ENCODE measurements around the gene FOXJ3.
A peak's percentile ranks its signal among the peaks of the same experiment; 100 is the strongest.

FOXJ3 gene

DNA sequence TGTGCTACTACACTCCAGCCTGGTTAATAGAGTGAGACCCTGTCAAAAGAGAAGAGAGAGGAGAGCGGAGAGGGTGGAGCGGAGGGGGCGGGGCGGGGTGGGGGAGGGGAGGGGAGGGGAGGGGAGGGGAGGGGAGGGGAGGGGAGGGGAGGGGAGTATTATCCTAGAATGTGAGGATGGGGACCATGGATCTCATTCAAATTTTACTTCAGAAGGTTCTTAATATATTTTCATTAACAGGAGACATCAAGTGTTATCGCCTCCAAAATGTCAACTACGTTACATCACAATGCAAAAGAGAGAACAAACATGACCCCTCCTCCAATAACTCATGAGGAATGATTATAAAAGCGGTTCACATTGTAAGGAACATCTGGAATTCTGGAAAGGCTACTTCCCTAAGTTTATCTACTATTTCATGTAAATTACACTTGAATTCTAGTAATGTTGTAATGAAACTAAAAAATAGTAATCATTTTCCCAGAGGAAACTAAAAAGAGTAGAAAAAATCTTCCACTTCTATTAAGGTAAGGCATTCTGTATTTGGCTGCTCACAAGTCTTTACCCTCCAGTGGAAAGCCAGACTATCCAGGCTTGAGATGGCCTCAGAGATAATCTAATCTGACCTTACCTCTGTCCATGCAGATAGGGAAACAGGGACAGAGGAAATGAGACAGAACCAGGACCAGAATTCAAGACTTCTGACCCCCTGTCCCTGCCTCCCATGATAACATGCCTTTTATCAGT is 151.7 kb downstream of the FOXJ3 start:
- no peak for DNase-seq

DNA sequence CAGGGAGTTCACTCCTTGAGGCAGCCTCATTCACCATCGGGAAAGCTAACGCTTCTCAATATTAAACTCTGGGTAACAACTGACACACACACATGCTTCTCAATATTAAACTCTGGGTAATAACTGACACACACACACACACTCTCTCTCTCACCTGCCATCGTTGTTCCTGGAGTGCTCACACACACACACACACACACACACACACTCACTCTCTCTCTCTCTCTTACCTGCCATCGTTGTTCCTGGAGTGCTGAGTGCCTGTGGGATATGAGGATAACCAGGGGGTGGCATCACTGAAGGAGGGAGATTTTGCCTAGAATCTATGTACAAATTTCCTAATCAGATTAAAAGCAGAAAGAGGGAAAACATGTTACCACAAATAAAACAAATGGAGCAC is 153.3 kb downstream of the FOXJ3 start:
- no peak for DNase-seq

DNA sequence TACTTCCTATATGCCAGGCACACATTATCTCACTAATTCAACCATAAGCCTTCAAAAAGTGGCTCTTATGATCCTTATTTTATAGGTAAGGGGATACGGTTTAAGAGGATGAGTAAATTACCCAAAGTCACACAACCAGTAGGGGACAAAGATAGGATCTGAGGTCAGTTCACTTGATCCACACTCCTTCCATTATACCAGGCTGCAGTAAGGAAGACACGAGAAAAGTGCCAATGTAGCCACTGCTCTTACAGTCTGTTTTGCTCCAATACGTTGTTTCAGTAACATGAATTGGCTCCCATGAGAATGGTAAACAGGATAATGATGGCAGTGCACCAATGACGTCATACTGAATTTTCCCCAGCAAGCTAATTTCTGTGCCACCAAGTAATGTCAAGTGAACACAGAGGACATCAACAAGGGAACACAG is 155.1 kb downstream of the FOXJ3 start:
- no peak for DNase-seq

GRCh38 chr1:42179275-42179674 is 155.8 kb downstream of the FOXJ3 start:
- no peak for DNase-seq

GRCh38 chr1:42178249-42178648 is 156.8 kb downstream of the FOXJ3 start:
- DNase-seq: no peak

DNA sequence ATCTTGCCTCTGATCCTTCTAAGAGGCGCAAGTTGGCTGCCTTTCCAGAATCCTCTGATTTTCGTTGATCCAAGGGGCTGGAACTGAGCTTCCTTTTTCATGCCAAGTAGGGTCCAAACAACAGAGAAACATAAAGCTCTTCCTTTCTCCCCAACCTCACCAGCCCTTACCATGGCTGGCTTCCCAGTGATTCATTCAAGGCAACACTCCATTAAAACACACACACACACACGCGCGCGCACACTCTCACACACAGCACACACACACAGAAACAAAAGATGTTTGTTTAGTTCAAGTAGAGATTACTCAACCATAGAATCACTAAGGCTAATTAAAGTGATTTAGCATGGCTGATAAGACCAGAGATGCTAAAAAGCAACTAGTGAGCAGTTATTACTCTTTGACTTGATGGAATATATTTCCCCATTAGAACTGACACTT is 157.5 kb downstream of the FOXJ3 start:
- peak; percentile 94 for DNase-seq

DNA sequence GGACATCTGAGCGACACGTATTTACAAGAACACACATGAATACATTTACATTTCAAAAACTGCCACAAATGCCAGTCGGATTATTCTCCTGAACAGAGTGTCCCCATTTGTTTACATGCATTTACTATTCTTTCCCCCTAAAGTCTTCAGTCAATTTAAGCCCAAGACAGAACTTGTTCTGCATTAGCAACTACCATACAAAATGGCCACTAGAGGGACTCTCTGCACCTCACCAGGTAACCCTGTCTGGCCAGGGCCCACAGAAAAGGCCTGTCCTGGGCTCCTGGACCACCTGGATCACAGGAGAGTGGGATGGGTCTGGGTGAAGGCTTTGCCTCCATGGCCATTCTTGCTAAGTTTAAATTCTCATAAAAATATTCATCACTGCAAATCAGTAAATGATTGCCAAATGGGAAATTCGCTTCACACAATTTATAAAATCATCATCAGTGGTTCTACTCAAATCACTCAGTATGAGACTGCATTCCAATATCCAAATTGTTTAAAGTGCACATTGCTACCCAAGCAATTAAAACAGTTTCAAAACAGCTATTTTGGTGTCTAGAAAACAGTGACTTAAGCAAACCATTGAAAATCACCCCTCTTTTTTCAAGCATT is 158.0 kb downstream of the FOXJ3 start:
- DNase-seq: peak; percentile 99

GRCh38 chr1:42175314-42176054 is 159.6 kb downstream of the FOXJ3 start:
- no peak for DNase-seq

DNA sequence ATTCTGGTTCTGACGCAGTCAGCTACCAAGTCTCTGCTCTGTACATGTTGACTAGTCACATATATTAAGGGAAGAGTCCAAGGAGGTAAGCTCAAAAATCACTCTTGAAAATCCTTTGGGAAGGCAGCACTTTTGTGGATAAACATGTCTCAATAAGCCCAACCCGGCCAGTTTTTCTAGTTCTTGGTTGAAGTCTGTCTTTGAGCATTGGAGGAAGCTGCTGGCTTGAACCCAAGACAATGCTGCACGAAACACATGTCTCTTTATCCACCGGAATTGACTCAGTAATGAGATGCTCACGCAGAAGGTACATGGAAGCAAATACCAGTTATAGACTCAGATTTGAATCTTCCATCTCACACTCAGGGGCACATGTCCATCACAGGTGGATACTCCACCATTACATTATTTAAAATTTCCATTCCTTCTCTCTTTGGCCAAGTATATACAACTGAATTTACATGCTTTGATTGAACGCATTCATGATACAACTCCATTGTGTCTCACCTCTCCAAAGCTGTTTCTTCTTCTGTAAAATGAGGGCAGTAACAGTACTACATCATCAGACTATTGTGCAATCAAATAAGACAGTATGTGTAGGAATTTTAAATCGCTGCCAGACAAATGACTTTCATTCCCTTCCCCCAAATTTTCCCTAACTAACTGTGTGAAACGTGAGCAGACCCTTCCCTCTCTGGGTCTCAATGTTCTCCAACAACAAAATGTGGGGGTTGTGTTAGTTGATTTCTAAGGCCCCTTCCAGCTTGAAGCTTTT is 160.9 kb downstream of the FOXJ3 start:
- no peak for DNase-seq

GRCh38 chr1:42173155-42173933 is 161.7 kb downstream of the FOXJ3 start:
- DNase-seq: peak; percentile 97

DNA sequence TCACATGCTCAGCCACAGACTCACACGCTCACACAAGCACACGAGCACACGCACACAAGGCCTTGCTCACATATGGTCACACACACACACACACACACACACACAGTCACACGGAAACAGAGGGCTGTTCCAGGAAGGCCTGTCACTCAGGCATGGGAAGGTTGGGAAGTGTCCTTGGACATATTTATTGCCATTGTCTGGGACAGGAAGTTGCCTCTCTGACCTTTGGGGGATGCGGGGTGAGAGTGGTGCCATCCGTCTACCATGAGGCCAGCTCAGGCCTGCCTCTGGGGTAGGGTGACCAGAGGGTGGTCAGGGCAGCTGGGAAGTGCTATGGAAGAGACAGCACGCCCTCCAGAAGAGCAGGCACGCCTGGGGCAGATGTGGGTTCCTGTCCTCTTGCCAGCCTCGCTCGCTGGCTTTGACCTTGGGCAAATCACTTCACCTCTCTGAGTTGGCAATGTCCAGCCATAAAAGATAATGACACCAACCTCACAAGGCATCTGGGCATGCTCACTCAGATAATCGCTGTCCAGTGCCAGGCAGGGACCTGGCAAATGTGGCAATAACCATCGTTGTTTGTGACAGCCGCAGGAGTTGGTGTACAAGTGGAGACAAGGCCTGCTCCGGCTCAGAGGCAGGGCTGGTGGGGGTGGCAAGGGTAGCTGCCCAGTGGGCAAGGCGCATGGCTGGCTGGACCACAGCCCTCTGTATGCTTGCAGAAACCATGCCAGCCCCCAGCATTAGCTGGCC is 162.5 kb downstream of the FOXJ3 start:
- DNase-seq: no peak

DNA sequence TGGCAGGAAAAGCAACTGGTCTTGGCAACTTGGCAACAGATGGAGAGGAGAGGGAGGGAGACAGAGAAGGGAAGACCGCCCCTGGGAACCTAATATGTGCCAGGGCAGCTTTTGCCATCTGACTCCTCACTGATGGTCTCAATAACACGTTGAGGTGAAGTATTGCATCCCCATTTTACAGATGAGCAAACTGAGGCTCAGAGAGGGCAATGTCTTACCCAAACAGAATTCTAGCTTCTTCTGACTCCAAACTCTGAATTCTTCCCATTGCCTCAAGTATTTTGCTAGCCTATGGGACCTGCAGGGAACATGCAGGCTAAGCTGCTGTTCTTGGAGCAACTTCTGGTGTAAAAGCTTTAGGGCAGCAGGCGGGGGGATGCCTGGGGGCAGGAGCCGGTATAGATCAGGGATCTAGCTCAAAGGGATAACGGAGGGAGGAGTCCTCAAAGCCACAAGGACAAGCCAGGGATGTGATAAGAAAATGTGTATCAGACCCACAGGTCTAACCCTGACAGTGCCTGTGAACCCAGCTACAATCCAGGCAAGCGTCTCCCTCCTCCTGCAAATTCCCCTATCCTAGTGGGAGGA is 163.3 kb downstream of the FOXJ3 start:
- no peak for DNase-seq

GRCh38 chr1:42170779-42171621 is 164.0 kb downstream of the FOXJ3 start:
- no peak for DNase-seq

DNA sequence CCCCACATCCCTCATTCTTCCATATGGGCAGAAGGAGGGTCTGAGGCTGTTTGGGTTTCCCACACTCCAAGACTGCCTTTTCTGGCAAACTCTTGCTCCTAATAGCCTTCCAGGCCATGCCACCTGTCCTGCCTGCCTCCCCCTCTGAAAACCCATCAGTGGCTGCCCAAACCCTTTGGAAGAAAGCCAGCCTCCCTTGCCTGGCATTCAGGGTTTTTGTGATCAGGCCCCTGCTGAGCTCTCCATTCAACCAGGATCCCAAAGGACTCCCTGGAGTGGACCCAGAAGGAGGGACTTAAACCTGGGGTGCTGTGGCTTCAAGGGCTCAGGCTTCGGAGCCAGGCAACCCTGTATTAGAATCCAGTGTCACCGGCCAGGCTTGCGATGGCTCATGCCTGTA is 166.3 kb downstream of the FOXJ3 start:
- DNase-seq: no peak

DNA sequence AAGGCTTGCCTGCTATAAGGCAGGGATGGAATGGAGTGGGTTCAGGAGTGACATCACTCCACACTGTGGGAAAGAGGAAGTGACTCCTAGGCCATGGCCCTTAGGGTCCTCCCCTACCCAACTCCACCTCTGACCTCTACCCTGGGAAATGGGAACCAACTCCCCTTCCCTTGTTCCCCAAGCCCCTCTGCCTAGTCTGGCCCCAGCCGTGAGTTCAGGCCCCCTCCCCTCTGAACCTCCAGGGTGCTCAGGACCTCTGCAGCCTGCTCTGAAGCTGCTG is 166.7 kb downstream of the FOXJ3 start:
- no peak for DNase-seq

- DNase-seq: no peak
Observed at GRCh38 chr1:42167611-42168390, 167.2 kb downstream of the FOXJ3 start.

DNA sequence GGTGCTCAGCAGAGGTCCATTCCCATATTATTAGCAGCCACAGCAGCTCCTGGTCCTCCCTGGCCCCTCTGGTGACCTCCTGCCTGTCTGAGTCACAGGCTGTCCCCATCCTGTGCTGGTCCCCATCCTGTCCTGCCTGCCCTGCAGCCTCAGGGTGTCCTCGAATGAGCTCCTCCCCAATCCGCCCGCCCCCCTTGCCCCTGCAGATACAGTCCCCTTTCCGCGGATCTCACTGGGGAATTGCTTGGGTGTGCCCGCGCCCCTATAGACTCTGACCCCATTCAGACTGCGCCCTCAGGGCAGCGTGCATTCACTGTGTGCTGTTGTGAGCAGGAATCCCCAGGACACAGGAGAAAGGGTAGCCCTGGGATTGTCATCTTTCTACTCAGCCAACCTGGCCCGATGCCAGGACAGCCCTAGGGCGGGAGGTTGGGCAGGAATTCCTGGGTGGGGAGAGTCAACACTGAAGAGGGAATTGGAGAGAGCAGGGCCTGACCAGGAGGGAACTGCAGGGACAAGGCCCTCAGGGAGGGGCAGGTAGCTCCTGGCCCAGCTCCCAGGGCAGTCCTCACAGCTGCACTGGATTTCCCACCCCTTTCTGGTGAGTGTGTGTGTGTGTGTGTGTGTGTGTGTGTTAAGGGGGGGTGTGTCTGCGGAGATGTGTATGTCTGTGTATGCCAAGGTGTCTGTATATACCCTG is 169.4 kb downstream of the FOXJ3 start:
- peak; percentile 100 for DNase-seq

DNA sequence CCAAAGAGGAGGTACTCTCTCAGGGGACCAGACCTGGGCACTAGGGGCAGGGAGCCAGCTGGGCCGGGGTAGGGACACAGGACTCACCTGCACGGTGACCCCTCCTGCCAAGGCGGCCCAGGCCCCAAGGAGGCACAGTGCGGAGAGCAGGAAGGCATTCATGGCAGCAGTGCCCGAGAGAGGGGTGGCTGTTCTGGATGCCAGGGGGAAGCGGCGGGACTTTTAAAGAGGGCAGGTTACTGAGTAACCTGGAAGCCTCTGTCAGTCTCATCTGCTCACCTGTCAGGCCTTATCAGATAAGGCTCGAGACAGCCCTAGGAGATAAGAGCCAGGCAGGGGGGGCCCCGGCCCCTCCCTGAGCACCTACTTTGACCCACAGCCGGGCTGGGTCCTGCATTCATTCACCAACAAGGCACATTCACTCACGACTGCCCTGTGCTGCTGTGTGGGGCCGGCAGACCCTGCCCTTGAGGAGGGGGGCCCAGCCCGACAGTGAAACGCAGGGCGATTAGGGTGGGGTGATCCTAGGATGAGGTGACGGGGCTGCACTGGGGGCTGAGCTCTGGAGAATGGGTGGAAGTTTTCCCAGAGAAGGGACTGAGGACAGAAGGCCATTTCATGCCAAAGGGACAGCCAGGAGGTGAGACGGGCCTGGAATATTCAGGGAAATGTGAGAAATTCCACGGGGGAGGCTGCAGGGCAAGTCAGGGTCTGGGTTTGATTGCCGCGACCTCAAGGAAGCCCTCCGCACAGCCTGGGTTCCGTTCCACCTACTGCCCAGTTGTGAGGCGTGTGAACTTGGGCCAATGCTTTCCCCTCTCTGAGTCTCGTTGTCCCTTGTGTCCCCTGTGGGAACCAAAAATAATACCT is 170.2 kb downstream of the FOXJ3 start, which contains the start of gene GUCA2A:
Gene GUCA2A, minus strand, starts transcription at position 195 of the 870 bp plus-strand sequence. Its CDS starts 33 bp downstream, at position 162.
- DNase-seq: no peak
